HG02759 (cell line): ENCODE data around the gene BABAM2.

Experiments used
- ATAC-seq: cut with Tn5 transposase; IDR thresholded peaks from one replicate; pipeline ENCODE4 v1.9.1; 2021; ENCODE audit warnings: mild to moderate bottlenecking, moderate library complexity; ENCODE audit not compliant: unreplicated experiment

BABAM2 gene

GRCh38 chr2:28336982-28337627 is 446.6 kb downstream of the BABAM2 start:
- no peak for ATAC-seq

DNA sequence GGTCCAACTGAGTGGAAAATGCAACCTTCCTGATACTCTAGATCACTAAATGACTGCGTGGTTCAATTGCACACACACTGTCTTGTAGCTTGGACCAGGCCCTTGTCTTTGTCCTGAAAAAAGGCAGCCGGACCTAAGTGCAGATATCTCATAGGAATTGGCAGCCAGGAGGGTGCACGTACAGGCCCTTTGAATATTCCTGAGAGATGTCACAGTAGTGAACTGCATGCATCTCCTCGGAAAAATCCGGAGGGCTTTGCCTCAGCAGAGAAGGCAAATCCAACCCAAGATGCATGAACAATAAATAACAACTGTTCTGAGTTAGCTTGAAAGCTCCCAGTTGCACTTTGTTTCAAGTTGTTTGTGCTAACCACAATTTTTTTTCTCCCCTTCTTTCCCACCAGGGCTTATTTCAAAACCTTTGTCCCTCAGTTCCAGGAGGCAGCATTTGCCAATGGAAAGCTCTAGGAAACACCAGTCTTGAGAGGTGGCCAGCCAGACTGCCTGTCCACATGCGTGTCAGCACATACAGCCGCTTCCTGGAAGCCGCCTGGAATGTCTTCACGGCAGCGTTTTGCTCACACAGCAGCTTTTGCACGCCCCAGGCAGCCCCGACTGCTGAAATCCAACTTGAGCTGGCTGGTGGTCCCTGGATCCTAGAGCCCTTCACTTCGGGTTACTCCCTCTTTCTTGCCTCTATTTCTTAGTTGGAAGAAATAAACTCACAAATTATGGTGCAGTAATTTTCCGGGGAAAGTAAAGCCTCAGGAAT is 447.7 kb downstream of the BABAM2 start:
- no peak for ATAC-seq

- no peak for ATAC-seq
Measured at GRCh38 chr2:28338831-28339321, 448.3 kb downstream of the BABAM2 start.

DNA sequence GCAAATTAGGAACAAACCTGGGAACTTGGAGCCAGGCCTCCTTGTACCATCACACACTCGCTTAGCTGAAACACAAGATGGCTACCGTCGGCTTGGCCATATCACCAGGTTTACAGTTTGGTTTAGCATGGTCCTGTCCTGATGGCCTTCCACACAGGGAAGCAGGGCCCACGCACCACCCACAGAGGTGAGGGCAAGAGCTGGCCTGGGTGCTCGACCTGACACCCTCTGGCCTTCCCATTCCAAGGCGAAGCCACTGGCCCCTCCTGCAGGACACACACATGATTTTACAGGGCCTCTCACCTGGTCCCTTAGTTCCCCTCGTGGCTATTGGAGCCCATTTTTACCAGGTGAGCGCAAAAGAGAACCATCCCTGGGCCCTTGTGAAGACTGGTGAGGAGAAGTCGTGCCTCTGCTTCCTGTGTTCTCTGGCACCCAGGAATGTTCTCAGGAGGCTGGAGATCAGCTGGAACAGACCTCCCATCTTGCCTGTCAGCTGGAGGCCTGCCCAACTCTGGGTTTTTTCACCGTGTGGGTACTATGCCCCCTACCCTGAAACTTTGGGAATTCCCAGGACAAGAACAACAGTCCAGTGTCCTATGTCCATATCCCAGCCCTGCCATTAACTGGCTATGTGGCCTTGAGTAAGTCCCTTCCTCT is 449.1 kb downstream of the BABAM2 start:
- no peak for ATAC-seq

GRCh38 chr2:28340312-28341202 is 450.0 kb downstream of the BABAM2 start:
- ATAC-seq: no peak

DNA sequence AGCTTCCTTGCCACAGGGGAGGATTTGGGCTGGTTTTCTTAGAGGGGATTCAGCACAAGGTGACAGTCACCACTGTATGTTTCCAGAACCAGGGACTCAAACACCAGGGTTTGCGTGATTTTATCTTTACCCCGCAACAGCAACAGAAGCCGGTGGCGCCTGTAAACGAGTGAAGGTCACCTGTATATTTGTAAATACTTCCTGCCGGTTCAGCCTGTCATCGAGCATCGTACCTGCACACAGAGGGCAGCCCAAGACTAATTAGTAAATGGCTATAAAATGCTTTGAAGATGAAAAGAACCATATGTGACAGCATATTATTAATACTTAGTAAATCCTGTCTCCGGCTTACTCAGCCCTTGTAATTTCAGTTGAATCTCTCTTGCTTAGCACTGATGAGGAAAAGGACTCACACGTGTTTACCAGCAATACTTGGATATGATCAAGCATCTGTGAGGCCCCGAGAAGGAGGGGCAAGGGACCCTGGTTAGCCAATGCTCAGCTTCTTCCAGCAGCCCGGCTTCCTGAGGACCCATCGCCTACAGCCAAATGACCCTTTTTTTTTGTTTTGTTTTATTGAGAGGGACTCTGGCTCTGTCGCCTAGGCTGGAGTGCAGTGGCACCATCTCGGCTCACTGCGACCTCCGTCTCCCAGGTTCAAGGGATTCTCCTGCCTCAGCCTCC is 450.8 kb downstream of the BABAM2 start:
- ATAC-seq: no peak

DNA sequence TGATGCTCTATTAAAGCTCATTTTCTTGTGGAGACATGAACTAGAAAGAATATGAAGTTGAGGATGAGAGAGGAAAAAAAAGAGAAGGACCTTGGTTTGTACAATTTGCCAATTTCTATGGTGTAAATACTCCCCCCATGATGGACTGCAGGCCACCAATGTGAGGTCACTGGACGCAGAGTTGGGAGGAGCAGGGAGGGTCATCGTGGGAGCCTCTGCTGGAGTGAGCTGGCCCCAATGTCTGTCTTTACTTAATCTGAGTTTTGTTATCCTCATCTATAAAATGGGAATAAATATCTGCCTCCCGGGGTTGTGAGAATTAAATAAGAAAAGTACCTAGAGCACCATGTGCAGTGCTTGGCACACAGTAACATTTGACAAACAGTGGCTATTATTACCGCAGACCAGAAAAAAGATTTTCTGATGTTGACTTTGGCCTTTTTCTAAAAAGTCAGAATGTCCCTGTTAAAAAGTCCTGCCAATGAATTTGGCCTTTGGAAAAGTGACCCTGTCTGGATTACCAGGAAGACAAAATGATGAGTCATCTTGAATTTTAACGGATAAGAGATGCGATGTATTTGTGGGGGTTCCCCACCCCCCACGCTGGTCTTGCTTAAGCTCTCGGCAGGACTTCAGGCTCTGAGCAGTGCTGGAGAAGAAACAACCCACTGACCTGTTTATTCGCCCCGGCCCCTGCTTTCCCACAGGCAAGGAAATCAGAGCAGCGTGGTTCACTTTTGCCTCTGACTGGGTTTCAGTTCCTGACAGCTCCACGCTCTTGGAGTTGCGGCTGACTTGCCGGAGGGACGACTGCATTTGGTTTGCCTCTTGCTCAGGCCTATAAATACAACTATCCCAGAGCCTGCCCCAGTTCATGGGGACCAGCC is 451.8 kb downstream of the BABAM2 start:
- no peak for ATAC-seq

- no peak for ATAC-seq
Measured at GRCh38 chr2:28343184-28343942, 452.8 kb downstream of the BABAM2 start.

- no peak for ATAC-seq
Measured at GRCh38 chr2:28343971-28344715, 453.6 kb downstream of the BABAM2 start.

DNA sequence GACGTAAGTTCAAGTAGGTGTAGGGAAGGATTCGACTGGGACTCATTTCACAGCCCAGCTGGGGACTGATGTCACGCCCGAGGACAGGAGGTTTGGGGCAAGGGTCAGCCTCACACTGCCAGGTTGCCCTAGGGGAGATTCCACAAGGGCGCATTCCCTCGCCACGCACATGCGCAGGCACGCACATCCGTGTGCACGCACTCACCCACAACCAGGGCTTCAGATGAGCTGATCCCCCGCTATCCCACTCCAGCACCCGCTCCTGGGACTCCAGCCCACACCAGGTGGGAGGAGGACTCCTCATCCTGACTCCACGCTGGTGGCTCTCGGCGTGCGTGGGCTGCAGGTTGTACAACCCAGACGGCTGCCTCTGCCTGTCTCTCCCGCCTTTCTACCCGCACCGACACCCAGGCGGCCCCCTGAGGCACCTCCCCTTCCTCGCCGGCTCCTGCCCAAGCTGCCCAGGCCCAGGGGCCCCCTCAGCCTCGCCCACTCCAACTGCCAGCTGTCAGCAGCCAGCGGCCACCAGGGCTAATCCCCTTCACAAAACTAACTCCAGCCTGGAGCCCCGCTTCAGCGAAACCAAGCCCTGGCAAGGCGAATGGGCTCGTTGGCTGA is 454.3 kb downstream of the BABAM2 start:
- no peak for ATAC-seq

DNA sequence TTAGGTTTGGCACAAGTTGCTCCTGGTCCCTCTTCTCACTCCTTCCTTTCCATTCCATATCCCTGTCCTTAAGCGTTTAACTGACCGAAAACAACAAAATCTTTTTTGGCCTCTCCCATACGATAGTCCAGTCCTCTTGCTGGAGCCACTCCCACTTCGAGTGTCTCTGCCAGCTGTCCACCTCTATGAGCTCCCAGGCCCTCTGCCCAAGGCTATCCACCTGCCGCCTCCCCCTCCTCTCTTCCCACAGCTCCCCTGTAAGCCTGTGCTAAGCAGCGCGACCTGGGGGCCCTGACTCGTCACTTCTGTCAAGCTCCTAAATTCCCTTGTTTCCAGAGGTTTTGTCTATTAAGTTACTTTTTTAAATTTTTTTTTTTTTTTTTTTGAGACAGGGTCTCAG is 455.1 kb downstream of the BABAM2 start:
- no peak for ATAC-seq

DNA sequence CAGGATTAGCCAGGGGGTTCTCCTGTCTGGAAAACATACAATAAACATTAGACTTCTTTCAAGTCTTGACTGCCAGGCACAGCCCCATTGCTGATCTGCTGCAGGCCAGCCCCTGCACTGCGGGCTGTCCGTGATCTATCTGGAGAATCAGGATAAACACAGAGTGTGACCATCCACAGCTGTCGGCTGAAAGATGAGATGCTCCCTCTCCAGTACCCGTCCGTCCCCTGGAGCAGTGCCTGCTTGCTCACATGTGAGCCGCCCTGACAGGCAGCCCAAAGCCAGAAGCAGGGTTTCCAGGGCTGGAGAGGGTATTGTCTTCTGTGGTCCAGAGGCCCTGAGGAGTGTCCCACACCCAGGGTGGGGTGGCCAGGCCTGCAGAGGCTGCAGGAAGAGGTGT is 456.1 kb downstream of the BABAM2 start:
- no peak for ATAC-seq

DNA sequence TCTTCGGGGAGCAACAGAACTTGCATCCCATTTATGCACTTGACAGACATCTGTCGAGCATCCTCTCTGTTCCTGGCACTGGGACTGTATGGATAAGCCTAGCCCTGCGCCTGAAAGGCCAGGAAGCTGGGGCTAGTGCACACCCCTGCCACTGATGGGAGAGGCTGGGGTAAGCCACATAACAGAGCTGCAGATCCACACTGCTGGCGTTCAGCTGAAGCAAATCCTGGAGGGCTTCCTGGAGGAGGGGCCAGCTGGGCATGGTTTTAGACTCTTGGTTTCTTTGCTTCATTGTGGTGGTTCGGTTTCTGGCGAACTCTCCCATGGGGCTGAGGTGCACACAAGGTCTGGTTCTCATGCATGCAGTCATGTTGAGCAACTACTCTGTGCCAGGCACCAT is 456.7 kb downstream of the BABAM2 start:
- ATAC-seq: no peak

DNA sequence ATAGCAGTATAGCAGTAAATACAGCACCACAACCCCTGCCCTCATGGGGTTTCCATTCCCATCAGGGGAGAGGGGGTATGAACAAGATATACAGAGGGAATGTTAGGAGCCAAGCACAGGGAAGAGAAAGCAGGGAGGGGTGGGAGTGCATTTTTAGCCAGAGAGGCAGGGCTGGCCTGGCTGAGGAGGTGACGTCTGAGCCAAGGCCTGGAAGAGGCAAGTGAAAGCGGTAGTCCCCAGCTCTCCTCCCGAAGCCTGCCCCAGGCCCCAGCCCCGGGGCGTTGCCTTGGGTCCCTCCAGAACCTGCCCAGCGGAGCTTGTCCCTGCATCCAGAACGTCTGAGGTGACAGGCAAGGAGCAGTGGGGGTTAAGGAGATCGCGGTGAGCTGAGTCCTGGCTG is 457.1 kb downstream of the BABAM2 start:
- no peak for ATAC-seq

DNA sequence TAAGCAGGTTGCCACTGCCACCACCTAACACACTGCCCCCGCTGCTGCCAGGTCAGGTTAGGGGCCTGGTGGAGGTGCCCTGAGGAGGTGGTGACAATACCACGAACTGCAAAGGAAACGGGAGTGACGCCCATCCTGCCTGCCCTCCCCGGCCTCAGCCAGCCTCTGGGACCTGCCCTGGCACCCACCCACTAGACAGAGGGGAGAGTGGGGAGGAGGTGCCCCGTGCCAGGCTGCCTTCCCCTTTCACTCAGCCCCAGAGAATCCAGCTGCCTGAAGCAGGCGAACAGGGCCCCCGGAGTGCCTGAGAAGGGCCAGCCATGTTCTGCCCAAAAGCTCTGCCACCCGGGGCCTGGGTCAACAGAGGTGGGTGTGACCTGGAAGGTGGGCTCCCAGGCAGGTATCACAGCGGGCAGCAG is 457.6 kb downstream of the BABAM2 start:
- no peak for ATAC-seq

- no peak for ATAC-seq
Measured at GRCh38 chr2:28348921-28349320, 458.4 kb downstream of the BABAM2 start.

DNA sequence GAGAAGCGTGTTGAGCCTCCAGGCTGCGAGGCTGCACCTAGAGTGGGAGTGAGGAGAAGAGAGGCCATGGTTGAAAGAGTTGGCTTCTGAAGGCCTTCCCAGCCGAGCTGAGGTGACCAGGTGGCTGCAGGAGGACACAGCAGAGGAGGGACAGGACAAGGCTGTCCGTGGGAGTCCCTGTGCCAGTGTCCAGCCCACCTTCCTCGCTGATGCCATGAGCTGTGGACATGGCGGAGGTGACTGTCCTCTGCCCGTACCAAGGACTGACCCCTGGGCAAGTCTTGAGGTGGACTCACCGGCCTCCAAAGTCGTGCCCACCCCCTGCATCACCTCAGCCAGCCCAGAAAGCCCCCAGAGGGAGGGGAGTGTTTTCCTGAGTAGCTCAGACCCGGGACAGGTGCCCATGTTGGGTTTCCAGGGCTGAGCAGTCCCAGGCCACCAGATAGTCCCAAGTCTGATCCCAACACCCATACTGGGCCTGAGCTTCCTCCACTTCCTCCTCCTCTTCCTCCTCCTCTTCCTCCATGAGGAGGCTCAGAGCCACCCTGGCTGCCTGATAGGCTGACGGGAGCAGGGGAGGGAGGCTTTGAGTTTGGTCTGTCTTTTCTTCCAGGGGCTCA is 459.1 kb downstream of the BABAM2 start:
- ATAC-seq: no peak
